HG03469 (cell line): ENCODE data around the gene TP53I3.
"Not testable (repeated sequence)": the region's sequence is repeated elsewhere in the genome, so short reads cannot be mapped to it uniquely, and the experiment has no call there.

Source experiments
- ATAC-seq: cut with Tn5 transposase; IDR thresholded peaks from one replicate; pipeline ENCODE4 v1.9.1; 2021; ENCODE audit warnings: mild to moderate bottlenecking, moderate library complexity, moderate number of reproducible peaks; ENCODE audit not compliant: unreplicated experiment

The TP53I3 gene

DNA sequence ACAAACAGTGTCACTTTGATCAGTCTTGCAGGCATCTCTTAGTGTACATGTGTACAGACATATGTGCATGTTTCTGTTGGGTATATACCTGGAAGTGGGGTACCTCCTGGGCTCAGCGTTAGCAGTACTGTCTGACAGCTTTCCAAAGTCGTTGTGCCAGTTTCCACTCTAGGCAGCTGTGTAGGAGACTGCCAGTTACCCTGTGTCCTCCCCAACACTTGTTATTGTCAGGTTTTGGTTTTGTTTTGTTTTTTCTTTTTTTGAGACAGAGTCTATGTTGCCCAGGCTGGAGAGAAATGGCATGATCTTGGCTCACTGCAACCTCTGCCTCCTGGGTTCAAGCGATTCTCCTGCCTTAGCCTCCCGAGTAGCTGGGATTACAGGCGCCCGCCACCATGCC lies 28.9 kb downstream of the TP53I3 start:
- no peak for ATAC-seq

DNA sequence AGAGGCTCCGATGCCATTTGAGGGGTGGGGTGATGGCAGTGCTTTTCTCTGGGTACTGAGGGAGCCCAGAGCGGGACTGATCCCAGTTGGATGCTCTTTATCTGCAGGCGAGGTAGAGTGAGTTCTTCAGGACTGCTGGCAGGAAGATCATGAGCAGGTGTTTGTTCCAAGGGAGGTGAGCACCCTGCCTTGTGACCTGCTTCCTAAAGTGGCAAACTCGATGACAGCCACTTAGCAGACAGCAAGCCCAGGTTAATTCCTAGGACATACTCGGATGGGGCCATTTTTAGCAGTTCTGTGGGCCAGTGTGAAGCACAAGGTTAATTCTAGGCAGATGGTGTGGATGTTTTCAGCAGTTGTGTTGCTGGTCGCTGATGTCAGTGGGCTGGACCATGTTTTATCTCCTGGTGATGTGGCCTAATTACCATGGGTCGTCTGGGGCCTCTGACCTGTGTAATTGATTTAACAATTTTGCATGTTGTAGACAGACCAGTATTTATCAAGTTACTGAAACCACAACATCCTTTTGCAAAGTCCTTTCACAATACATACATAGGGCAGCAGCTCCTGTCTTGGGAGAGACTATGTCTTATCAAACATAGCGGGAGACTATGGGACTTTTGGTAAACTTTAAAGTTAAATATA lies 30.1 kb downstream of the TP53I3 start:
- ATAC-seq: no peak

DNA sequence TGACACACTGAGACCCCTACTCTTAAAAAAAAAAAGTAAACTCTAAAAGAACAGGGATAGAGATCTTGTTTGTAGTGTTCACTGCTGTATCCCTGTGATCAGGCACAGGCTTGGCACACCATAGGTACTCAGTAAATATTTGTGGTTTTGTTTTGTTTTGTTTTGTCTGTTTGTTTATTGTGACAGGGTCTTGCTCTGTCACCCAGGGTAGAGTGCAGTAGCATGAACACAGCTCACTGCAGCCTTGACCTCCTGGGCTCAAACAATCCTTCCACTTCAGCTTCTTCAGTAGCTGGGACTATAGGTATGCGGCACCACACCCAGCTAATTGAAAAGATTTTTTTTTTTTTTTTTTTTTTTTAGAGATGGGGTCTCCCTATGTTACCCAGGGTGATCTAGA lies 31.7 kb downstream of the TP53I3 start:
- ATAC-seq: no peak

DNA sequence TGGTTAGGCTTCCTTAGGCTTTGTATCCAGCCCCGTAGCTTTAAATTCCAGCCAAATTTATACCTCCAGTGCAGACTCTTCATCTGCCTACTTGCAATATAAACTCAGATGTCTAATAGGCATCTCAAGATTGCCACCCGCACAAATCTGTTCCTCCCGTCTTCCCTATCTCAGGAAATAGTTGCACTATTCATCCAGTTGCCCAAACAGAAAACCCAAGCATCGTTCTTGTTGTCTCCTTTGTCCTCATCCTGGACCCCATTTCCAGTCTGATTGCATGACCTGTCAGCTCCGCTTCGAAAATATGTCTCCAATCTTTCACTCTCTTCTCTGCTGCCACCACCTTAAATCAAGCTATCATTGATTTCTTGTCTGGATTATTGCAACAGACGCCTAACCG lies 32.8 kb downstream of the TP53I3 start:
- no peak for ATAC-seq

DNA sequence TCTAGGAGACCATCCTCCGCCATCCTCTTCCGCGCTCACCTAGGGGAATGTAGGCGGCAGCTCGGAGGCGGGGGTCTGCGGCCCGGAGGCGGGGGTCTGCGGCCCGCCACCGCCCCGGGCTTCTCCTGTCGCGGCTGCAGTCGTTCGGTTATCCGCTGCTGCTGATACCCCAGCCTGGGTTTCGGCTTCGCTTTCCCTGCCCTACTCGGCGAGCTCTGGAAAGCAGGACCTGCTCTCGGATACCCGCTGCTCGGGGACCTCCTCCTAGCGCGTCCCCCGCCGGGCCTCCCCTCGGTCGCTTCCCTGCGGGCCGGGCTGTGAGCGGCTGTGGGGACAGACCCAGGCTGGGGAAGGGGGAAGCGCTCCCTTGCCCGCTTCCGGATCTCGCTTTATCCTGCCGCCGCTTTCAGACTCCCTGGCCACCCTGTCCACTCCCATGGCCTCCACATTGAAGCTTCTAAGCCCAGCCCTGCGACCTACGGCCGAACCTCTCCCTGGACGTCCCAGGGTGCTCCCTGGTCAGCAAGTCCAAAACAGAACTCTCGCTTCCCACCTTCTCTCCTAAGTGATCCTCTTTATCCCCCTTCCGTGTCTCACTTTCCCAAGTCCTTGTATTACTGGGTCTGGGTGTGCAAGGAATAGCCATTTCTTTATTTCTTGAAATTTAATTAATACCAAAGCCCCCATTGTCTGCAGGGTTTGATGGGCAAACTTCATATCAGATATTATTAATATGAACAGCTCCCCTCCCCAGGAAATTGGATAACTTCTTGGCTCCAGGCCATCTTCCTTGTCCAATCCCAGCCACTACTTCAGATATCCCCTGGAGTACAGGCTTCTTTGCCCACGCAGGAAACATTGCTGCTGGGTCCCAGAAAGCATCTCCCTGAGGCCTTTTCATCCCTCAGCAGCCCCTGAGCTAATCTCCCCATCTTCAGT lies 34.3 kb downstream of the TP53I3 start:
- ATAC-seq: no peak

DNA sequence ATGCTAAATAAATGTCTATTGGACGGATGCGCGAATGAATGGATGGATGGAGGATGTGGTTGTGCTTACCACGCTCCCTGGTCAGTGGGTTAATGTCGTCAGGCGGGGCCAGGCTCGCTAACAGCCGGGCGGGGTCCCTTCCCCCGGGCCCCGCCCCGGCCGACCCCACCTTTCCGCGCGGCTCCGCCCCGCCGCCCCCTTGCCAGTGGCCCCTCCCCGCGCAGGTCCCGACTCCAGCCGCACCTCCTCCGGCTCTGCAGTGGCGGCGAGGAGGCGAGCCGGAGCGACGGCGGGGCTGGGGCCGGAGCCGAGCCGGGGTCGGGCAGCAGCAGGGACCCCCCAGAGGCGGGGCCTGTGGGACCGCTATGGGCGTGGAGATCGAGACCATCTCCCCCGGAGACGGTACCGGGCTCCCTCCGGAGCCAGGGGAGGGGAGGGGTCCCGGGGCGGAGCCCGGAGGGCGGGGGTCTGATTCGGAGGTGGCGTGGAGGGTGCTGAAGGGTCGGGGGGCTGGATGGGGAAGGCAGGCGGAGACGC lies 35.1 kb downstream of the TP53I3 start, which contains the start of gene FKBP1B:
Gene FKBP1B, plus strand, starts transcription at position 257 of the 537 bp plus-strand sequence. Its CDS starts 109 bp downstream, at position 366.
- no peak for ATAC-seq

DNA sequence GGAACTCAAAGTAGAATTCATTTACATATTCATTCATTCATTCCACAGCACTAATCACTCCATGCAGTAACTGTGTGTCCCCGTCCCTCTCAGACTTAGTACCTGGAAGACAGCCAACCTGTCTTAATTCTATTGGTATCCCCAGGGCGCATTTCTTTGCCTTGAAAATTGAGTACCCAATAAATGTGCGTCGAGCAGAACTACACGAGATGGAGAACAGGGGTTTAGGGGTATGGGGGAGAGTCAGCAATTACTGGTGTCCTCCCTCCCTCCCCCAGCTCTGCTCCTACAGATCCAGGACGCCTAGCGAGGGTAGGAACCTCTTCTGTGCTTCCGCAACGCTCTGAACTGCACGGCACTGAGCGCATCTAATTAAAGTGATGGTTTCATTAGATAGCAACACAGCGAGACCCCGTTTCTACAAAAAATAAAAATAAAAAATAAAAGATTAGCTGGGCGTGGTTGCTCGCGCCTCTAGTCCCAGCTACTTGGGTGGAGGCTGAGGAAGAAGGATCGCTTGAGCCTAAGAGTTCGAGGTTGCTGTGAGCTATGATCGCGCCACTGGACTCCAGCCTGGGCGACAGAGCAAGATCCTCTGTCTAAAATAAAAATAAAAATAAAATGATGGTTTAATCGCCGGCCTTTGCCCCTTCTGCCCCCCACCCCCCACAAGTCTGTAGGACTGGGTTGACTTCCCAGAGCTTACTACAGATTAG lies 35.7 kb downstream of the TP53I3 start:
- ATAC-seq: no peak

DNA sequence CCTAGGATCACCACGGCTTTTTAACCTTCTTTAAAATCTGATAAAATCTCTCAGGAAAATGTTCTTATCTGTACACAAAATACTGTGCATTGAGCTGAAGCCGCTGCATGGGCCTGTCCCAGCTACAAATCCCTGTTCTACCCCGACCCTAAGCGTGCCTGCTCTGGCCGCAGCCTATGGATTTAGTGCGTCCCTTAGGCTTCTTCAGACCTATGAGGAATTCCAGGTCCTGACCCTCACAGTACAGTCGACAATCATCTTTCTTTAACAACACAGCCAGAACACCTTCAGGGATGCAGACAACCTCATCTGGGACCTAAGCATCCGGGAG lies 37.0 kb downstream of the TP53I3 start:
- ATAC-seq: no peak

DNA sequence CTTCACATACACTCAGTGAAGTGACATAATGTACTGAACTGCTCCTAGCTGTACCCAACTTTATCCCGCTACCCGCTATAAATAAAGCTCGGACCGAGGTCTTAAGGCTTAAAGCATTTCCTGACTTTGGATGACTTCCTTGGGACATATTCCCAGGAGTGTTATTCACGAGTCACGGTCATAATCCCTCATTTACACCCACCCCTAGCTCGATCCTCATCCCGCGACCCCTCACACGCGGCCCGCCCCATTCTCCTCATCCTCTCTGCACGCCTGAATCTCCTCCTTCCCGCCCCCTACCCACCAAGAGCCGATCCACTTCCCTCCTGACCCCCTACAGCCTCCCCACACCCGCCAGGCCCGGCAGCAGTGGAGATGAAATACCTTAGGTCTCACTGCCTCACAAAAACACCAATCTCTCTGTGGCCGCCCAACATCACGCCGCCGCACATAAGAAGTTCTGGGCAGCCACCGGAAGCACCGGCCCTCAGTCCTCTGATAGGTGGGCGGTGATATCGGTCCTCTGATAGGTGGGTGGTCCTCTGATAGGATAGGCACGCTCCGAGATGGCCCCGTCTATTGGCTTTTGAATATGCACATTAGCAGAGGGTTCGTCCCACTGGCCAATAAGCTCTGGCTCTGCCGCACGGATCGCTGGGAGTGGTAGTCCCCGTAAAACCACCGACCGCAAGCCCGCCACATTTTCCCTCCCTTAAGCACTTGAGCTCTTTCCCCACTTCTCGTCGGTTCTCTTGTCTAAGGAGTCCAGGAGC lies 37.5 kb downstream of the TP53I3 start, which contains the start of gene WDCP:
Gene WDCP, minus strand, starts transcription at position 462 of the 773 bp plus-strand sequence. CDS start 7,897 bp downstream, outside the sequence.
- peak; percentile 90 for ATAC-seq

DNA sequence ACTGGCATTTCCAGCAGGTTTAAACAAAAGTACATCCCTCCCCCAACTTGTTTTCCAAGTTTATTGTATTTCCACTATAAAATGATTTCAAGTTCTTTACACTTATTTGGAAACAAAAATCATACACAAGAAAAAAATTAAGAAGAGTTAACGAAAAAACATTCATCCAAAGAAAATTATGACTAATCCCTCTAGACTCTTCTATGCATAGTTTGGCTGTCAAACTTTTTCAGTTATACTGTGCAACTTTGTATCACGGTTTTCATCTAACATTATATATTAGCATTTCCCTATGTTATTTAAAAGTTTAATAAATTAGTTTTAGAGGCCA lies 38.1 kb downstream of the TP53I3 start:
- ATAC-seq: no peak

DNA sequence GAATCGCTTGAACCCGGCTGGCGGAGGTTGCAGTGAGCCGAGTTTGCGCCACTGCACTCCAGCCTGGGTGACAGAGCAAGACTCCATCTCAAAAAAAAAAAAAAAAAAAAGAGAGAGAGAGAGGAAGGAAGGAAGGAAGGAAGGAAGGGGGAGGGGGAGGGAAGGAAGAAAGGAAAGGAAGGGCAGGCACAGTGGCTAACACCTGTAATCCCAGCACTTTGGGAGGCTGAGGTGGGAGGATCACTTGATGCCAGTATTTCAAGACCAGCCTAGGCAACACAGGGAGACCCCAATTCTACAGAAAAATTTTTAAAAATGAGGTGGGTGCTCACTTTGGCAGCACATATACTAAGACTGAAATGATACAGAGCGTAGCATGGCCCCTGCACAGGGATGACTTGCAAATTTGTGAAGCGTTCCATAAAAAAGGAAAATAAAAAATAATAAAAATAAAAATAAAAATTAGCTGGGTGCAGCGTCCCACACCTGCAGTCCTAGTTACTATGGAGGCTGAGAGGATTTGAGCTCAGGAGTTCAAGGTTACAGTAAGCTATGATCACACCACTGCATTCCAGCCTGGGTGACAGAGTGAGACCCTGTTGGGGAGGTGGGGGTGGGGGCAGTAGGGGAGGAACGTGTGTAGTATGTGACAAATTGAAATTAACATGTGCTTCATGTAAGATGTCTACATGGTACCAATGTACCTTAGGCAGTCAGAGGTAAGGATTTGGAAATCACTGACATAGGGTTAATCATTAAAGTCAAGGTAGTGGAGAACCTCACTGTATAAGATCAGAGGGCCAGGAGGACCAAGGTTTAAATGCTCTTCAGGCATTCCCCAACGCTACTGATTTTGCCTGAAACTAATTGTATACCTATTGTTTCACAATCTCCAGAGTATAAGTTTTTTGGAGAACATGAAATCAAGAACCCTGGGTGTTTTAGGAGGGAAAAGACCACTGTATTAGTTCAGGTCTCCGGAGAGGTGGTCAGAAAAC lies 38.8 kb downstream of the TP53I3 start:
- no peak for ATAC-seq

DNA sequence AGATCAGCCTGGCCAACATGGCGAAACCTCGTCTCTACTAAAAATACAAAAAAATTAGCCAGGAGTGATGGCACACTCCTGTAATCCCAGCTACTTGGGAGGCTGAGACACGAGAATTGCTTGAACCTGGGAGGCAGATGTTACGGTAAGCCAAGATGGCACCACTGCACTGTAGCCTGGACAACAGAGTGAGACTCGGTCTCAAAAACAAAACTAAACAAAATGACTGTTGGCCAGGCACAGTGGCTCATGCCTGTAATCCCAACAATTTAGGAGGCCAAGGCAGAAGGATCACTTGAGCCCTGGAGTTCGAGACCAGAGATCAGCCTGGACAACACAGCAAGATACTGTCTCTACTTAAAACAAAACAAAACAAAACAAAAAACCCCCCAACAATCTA lies 41.5 kb downstream of the TP53I3 start:
- not testable (repeated sequence) for ATAC-seq

DNA sequence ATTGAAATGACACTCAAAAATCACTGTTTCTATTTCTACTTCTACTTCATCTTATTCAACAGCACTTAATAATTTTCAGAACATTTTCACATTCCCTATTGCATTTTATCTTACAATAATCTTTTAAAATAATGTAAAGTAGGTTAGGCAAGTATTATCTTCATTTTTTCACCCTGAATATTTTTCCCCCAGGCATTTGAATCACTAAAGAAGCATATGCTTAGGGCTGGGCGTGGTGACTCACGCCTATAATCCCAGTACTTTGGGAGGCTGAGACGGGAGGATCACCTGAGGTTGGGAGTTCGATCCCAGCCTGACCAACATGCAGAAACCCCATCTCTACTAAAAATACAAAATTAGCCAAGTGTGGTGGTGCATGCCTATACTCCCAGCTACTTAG lies 44.1 kb downstream of the TP53I3 start:
- no peak for ATAC-seq

DNA sequence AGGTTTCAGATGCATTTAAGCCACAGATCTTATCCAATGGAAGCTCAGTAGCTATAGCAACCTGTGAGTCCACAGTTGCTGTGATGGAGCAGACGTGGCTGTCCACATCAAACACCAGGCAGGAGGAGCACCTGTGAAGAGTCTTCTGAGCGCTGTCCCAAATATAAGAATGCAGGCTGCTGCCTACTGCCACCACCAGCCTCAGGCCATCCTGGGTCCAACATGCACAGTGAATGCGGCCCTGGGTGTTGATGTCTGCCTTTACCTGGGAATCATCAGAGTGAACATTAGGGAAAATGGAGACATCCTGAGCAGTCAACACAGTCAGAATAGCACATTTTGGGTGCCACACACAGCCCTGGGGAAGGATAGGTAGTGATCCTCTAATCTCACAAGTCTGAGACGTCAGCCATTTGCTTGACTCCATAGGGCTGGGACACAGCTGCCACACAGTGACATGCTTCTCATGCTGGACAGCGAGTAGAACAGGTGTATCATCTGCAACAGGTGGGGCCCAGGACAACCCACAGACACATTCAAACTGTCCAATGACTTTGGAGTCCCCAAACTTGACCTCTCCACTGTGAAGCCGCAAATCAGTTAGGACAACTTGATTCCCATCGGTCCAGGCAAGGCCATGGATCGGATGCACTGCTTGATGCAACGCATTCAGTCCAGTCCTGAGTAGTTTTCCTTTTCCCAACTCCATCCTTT lies 45.7 kb downstream of the TP53I3 start:
- ATAC-seq: no peak
